HCT116 (cell line): ENCODE results near the gene ANKRD39. TPM values are rescaled to one million over a fixed set of nuclear protein-coding genes. Genes with fewer than 3 reads are reported as not detected.
A peak's percentile ranks its signal among the peaks of the same experiment; 100 is the strongest.

Experiments used
- ATAC-seq: fragments of 200-7000 bp; cut with Tn5 transposase; 2 replicates; pipeline ENCODE4 v1.9.1; 2020; ENCODE audit warnings: mild to moderate bottlenecking, moderate library complexity
- BruUV-seq: library from RNA; stranded (reverse); fragments of 400-500 nt; replicated peaks from 2 replicates; lab custom pipeline; 2021; lab: Mats Ljungman, UMichigan
- CTCF ChIA-PET: fragments of 300-600 bp; sonication (Branson Sonifier 250); formaldehyde crosslinking; loops from one replicate; lab custom pipeline; 2021; ENCODE audit warnings: antibody characterized with exemption; lab: Charles Lee
- POLR2A ChIA-PET: fragments of 300-600, 350-600 bp; sonication (Branson Sonifier 250); formaldehyde crosslinking; loops from one replicate; lab custom pipeline; 2021; ENCODE audit warnings: antibody characterized with exemption; lab: Charles Lee
- RAD21 ChIA-PET, 2 experiments: fragments of 300-600 bp; sonication (Branson Sonifier 250); formaldehyde crosslinking; loops; one replicate each; lab custom pipeline; 2023; ENCODE audit warnings: low total read pairs in 2 of 2; ENCODE audit not compliant: uncharacterized antibody in 2 of 2, unreplicated experiment in 2 of 2, low non-redundant PET in 1 of 2; lab: Charles Lee
- DNase-seq: peaks from one replicate; pipeline ENCODE4 v3.0.0-alpha.2; 2010; ENCODE audit warnings: low read depth, low spot score
- H2AFZ ChIP-seq: fragments of 200-600 bp; shearing (Covaris generic), sonication (generic); 2 replicates; pipeline ENCODE4 v1.6.1; 2017; ENCODE audit warnings: low read depth, mixed run types, mixed read lengths, antibody characterized with exemption, low read length; ENCODE audit not compliant: poor library complexity, severe bottlenecking
- H3K27ac ChIP-seq: 2 replicates; pipeline ENCODE4 v1.5.1; 2012; ENCODE audit warnings: low read depth, low read length
- H3K27me3 ChIP-seq: fragments of 200-600 bp; sonication (generic); 2 replicates; pipeline ENCODE4 v1.6.1; 2016; ENCODE audit warnings: mixed run types, low read length, mixed read lengths; ENCODE audit not compliant: insufficient read depth
- H3K36me3 ChIP-seq, 2 experiments: fragments of 200-500 bp in 1 of 2; fragments of 200-600 bp in 1 of 2; sonication (Bioruptor generic) in 1 of 2; sonication (generic) in 1 of 2; 2 replicates each; pipeline versions ENCODE4 v1.5.1 to v1.6.1; 2014 to 2016; ENCODE audit warnings: low read length in 2 of 2, inconsistent platforms in 1 of 2, mixed read lengths in 1 of 2, mixed run types in 1 of 2; ENCODE audit not compliant: insufficient read depth in 2 of 2, control insufficient read depth in 1 of 2
- H3K4me1 ChIP-seq, 2 experiments: fragments of 200-600 bp in 1 of 2; sonication (generic) in 1 of 2; 2 replicates each; pipeline versions ENCODE4 v1.5.1 to v1.6.1; 2012 to 2017; ENCODE audit warnings: low read length in 2 of 2, inconsistent platforms in 1 of 2, mild to moderate bottlenecking in 1 of 2, mixed read lengths in 1 of 2, mixed run types in 1 of 2, moderate library complexity in 1 of 2; ENCODE audit not compliant: insufficient read depth in 2 of 2, control insufficient read depth in 1 of 2
- H3K4me2 ChIP-seq: fragments of 200-600 bp; sonication (generic); 2 replicates; pipeline ENCODE4 v1.6.1; 2017; ENCODE audit warnings: mixed run types, low read length, mixed read lengths
- H3K4me3 ChIP-seq, 2 experiments: fragments of 200-600 bp in 1 of 2; sonication (generic) in 1 of 2; replicated peaks in 1 of 2; 2 replicates each; pipeline ENCODE4 v1.5.1; 2011 to 2016; ENCODE audit warnings: low read length in 2 of 2, control low read depth in 1 of 2, low read depth in 1 of 2, mild to moderate bottlenecking in 1 of 2, mixed read lengths in 1 of 2, mixed run types in 1 of 2
- H3K79me2 ChIP-seq: fragments of 200-600 bp; sonication (generic); 2 replicates; pipeline ENCODE4 v1.6.1; 2017; ENCODE audit warnings: mild to moderate bottlenecking, mixed run types, low read length, moderate library complexity, mixed read lengths; ENCODE audit not compliant: insufficient read depth
- H3K9ac ChIP-seq: fragments of 200-600 bp; sonication (generic); 2 replicates; pipeline ENCODE4 v1.6.1; 2016; ENCODE audit warnings: low read length, mixed read lengths
- H3K9me2 ChIP-seq: fragments of 200-600 bp; sonication (generic), shearing (Covaris generic); 2 replicates; pipeline ENCODE4 v1.6.1; 2017; ENCODE audit warnings: mixed run types, mild to moderate bottlenecking, moderate library complexity; ENCODE audit not compliant: insufficient read depth
- H3K9me3 ChIP-seq, 2 experiments: fragments of 200-500 bp in 1 of 2; fragments of 200-600 bp in 1 of 2; sonication (Bioruptor generic) in 1 of 2; sonication (generic) in 1 of 2; 2 replicates each; pipeline ENCODE4 v1.6.1; 2014 to 2017; ENCODE audit warnings: low read length in 2 of 2, mixed read lengths in 2 of 2, inconsistent platforms in 1 of 2, low read depth in 1 of 2, mild to moderate bottlenecking in 1 of 2, mixed run types in 1 of 2, moderate library complexity in 1 of 2; ENCODE audit not compliant: control insufficient read depth in 1 of 2, insufficient read depth in 1 of 2
- H4K20me1 ChIP-seq: fragments of 200-600 bp; sonication (generic), shearing (Covaris generic); 2 replicates; pipeline ENCODE4 v1.6.1; 2017; ENCODE audit warnings: mixed run types, mild to moderate bottlenecking, moderate library complexity; ENCODE audit not compliant: insufficient read depth
- CBX3 ChIP-seq: IDR thresholded peaks from 2 replicates; pipeline ENCODE4 v1.6.1; 2012; ENCODE audit warnings: low read depth
- POLR2AphosphoS5 ChIP-seq: IDR thresholded peaks from 2 replicates; pipeline ENCODE4 v1.6.1; 2011; ENCODE audit warnings: mild to moderate bottlenecking, low read depth, low read length, moderate library complexity
- RAD21 ChIP-seq: IDR thresholded peaks from 2 replicates; pipeline ENCODE4 v1.6.1; 2012; ENCODE audit warnings: low read depth, mild to moderate bottlenecking
- SP1 ChIP-seq: IDR thresholded peaks from 2 replicates; pipeline ENCODE4 v1.6.1; 2012; ENCODE audit warnings: low read depth
- ZNF274 ChIP-seq: fragments of 200-500 bp; sonication (Bioruptor generic); IDR thresholded peaks from 2 replicates; pipeline ENCODE4 v1.6.1; 2014; ENCODE audit warnings: mild to moderate bottlenecking, low read depth, low read length, inconsistent platforms
- intact Hi-C: fragments of 100-400 bp; cut with micrococcal nuclease; formaldehyde crosslinking; loops from 2 replicates; pipeline ENCODE4 v1.10.0; 2022
- total RNA-seq: library from RNA; stranded (reverse); gene quantifications from one replicate; pipeline ENCODE4 v1.2.1, GENCODE V29; 2021; ENCODE audit not compliant: unreplicated experiment
- TF ChIP-seq, protein P1 (sequence below): IDR thresholded peaks from 2 replicates; pipeline ENCODE4 v1.6.1; 2012

The ANKRD39 gene
- total RNA-seq, 1 experiment from 2014 or later: 24.2 TPM

- H3K9me2 ChIP-seq: no peaks in the 10 kb centered on the region
- CTCF ChIA-PET: no interaction called here
- H3K4me2 ChIP-seq: no peak overlapping the region
- TSS peak; percentile 35 for BruUV-seq
- no peaks in the 10 kb centered on the region for H3K27me3 ChIP-seq
- peaks cover 11 to 21% of the 10 kb centered on the region in 2 experiments for H3K4me1 ChIP-seq
- no peaks in the 10 kb centered on the region for H3K9me3 ChIP-seq
- no peak overlapping the region for H3K9ac ChIP-seq
- intact Hi-C loops: no loop called here
- no peak overlapping the region for H3K27ac ChIP-seq
- no peak for ATAC-seq
- RAD21 ChIA-PET: no interaction called here
- peaks cover 0 to 3% of the 10 kb centered on the region in 2 experiments; a peak in 2 of 4 replicates for H3K36me3 ChIP-seq
- no peak overlapping the region for H3K4me3 ChIP-seq
- TF ChIP-seq, protein P1, sequence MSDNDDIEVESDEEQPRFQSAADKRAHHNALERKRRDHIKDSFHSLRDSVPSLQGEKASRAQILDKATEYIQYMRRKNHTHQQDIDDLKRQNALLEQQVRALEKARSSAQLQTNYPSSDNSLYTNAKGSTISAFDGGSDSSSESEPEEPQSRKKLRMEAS: no peak
- TF ChIP-seq SP1: no peak
- H4K20me1 ChIP-seq: no peaks in the 10 kb centered on the region
- POLR2A ChIA-PET: no interaction called here
- no peak overlapping the region for H2AFZ ChIP-seq
- H3K79me2 ChIP-seq: peaks cover 17% of the 10 kb centered on the region
- no peak for DNase-seq
Observed at GRCh38 chr2:96813656-96814055, 44.2 kb downstream of the ANKRD39 start.

GRCh38 chr2:96811917-96812316, 45.9 kb downstream of the ANKRD39 start:
- Histone ChIP-seq H3K27me3 (no peaks in the 10 kb centered on the region), H3K36me3 (no peaks in the 10 kb centered on the region; a peak in 1 of 4 replicates), H3K4me2 (no peak overlapping the region), H3K27ac (no peak overlapping the region), H3K9me3 (no peaks in the 10 kb centered on the region), H3K4me3 (no peak overlapping the region), H3K79me2 (no peaks in the 10 kb centered on the region), H3K9ac (no peak overlapping the region), H4K20me1 (no peaks in the 10 kb centered on the region), H3K9me2 (no peaks in the 10 kb centered on the region), H2AFZ (no peak overlapping the region), H3K4me1 (peaks cover 2 to 9% of the 10 kb centered on the region in 2 experiments; a peak in 1 of 4 replicates)
- DNase-seq: no peak
- CTCF ChIA-PET: no interaction called here
- intact Hi-C loops: no loop called here
- no TSS peak for BruUV-seq
- TF ChIP-seq, protein P1: no peak
- TF ChIP-seq SP1 (no peak), CBX3 (no peak), POLR2AphosphoS5 (no peak), RAD21 (no peak), ZNF274 (no peak)
- RAD21 ChIA-PET: no interaction called here
- POLR2A ChIA-PET: no interaction called here
- ATAC-seq: no peak
